ENCODE data around the gene WNT7B.

The WNT7B gene

GRCh38 chr22:45896964-45897538, 79.9 kb downstream of the WNT7B start:
- no peaks in the 10 kb centered on the region for H3K9me3 ChIP-seq (ENCODE audit: control insufficient read depth, low read length)
- no peaks in the 10 kb centered on the region for H3K4me1 ChIP-seq (ENCODE audit: control insufficient read depth, insufficient read depth, low read length)
- H3K36me3 ChIP-seq (ENCODE audit: control insufficient read depth, insufficient read depth, low read length), result no peaks in the 10 kb centered on the region
- H3K4me3 ChIP-seq (ENCODE audit: low read length), result no peak overlapping the region
- no peak overlapping the region for H3K9ac ChIP-seq (ENCODE audit: low read length)
- H3K27me3 ChIP-seq (ENCODE audit: control insufficient read depth, insufficient read depth, low read length), result peaks cover 9% of the 10 kb centered on the region

GRCh38 chr22:45896153-45896951, 80.6 kb downstream of the WNT7B start:
- Histone ChIP-seq H3K4me3 (ENCODE audit: low read length) (no peak overlapping the region), H3K36me3 (ENCODE audit: control insufficient read depth, insufficient read depth, low read length) (no peaks in the 10 kb centered on the region), H3K9me3 (ENCODE audit: control insufficient read depth, low read length) (no peaks in the 10 kb centered on the region), H3K27me3 (ENCODE audit: control insufficient read depth, insufficient read depth, low read length) (peaks cover 9% of the 10 kb centered on the region), H3K4me1 (ENCODE audit: control insufficient read depth, insufficient read depth, low read length) (no peaks in the 10 kb centered on the region), H3K9ac (ENCODE audit: low read length) (no peak overlapping the region)

GRCh38 chr22:45895436-45896152, 81.4 kb downstream of the WNT7B start:
- H3K27me3 ChIP-seq (ENCODE audit: control insufficient read depth, insufficient read depth, low read length), result peaks cover 9% of the 10 kb centered on the region
- no peaks in the 10 kb centered on the region for H3K9me3 ChIP-seq (ENCODE audit: control insufficient read depth, low read length)
- H3K4me1 ChIP-seq (ENCODE audit: control insufficient read depth, insufficient read depth, low read length), result no peaks in the 10 kb centered on the region
- H3K9ac ChIP-seq (ENCODE audit: low read length), result no peak overlapping the region
- no peak overlapping the region for H3K4me3 ChIP-seq (ENCODE audit: low read length)
- no peaks in the 10 kb centered on the region for H3K36me3 ChIP-seq (ENCODE audit: control insufficient read depth, insufficient read depth, low read length)

GRCh38 chr22:45893516-45893915, 83.4 kb downstream of the WNT7B start:
- Histone ChIP-seq H3K4me3 (ENCODE audit: low read length) (no peak overlapping the region), H3K9ac (ENCODE audit: low read length) (no peak overlapping the region), H3K27me3 (ENCODE audit: control insufficient read depth, insufficient read depth, low read length) (peaks cover 9% of the 10 kb centered on the region), H3K9me3 (ENCODE audit: control insufficient read depth, low read length) (no peaks in the 10 kb centered on the region), H3K36me3 (ENCODE audit: control insufficient read depth, insufficient read depth, low read length) (no peaks in the 10 kb centered on the region), H3K4me1 (ENCODE audit: control insufficient read depth, insufficient read depth, low read length) (no peaks in the 10 kb centered on the region)

- Histone ChIP-seq H3K9ac (ENCODE audit: low read length) (no peak overlapping the region), H3K36me3 (ENCODE audit: control insufficient read depth, insufficient read depth, low read length) (no peaks in the 10 kb centered on the region), H3K27me3 (ENCODE audit: control insufficient read depth, insufficient read depth, low read length) (peaks cover 9% of the 10 kb centered on the region), H3K9me3 (ENCODE audit: control insufficient read depth, low read length) (no peaks in the 10 kb centered on the region), H3K4me1 (ENCODE audit: control insufficient read depth, insufficient read depth, low read length) (no peaks in the 10 kb centered on the region), H3K4me3 (ENCODE audit: low read length) (no peak overlapping the region)
Observed at GRCh38 chr22:45892681-45893461, 84.1 kb downstream of the WNT7B start.

- H3K4me1 ChIP-seq (ENCODE audit: control insufficient read depth, insufficient read depth, low read length), result no peaks in the 10 kb centered on the region
- H3K27me3 ChIP-seq (ENCODE audit: control insufficient read depth, insufficient read depth, low read length), result peaks cover 9% of the 10 kb centered on the region
- H3K36me3 ChIP-seq (ENCODE audit: control insufficient read depth, insufficient read depth, low read length), result no peaks in the 10 kb centered on the region
- no peaks in the 10 kb centered on the region for H3K9me3 ChIP-seq (ENCODE audit: control insufficient read depth, low read length)
- H3K9ac ChIP-seq (ENCODE audit: low read length), result no peak overlapping the region
- no peak overlapping the region for H3K4me3 ChIP-seq (ENCODE audit: low read length)
Observed at GRCh38 chr22:45891996-45892621, 84.9 kb downstream of the WNT7B start.

GRCh38 chr22:45891471-45891995, 85.4 kb downstream of the WNT7B start:
- no peak overlapping the region for H3K4me3 ChIP-seq (ENCODE audit: low read length)
- peaks cover 9% of the 10 kb centered on the region for H3K27me3 ChIP-seq (ENCODE audit: control insufficient read depth, insufficient read depth, low read length)
- no peaks in the 10 kb centered on the region for H3K4me1 ChIP-seq (ENCODE audit: control insufficient read depth, insufficient read depth, low read length)
- H3K9me3 ChIP-seq (ENCODE audit: control insufficient read depth, low read length), result no peaks in the 10 kb centered on the region
- no peaks in the 10 kb centered on the region for H3K36me3 ChIP-seq (ENCODE audit: control insufficient read depth, insufficient read depth, low read length)
- H3K9ac ChIP-seq (ENCODE audit: low read length), result no peak overlapping the region

GRCh38 chr22:45891021-45891421, 85.9 kb downstream of the WNT7B start:
- Histone ChIP-seq H3K36me3 (ENCODE audit: control insufficient read depth, insufficient read depth, low read length) (no peaks in the 10 kb centered on the region), H3K4me3 (ENCODE audit: low read length) (no peak overlapping the region), H3K9ac (ENCODE audit: low read length) (no peak overlapping the region), H3K27me3 (ENCODE audit: control insufficient read depth, insufficient read depth, low read length) (peaks cover 7% of the 10 kb centered on the region), H3K4me1 (ENCODE audit: control insufficient read depth, insufficient read depth, low read length) (no peaks in the 10 kb centered on the region), H3K9me3 (ENCODE audit: control insufficient read depth, low read length) (no peaks in the 10 kb centered on the region)

- H3K4me3 ChIP-seq (ENCODE audit: low read length), result no peak overlapping the region
- H3K36me3 ChIP-seq (ENCODE audit: control insufficient read depth, insufficient read depth, low read length), result no peaks in the 10 kb centered on the region
- no peaks in the 10 kb centered on the region for H3K9me3 ChIP-seq (ENCODE audit: control insufficient read depth, low read length)
- H3K4me1 ChIP-seq (ENCODE audit: control insufficient read depth, insufficient read depth, low read length), result no peaks in the 10 kb centered on the region
- H3K27me3 ChIP-seq (ENCODE audit: control insufficient read depth, insufficient read depth, low read length), result no peaks in the 10 kb centered on the region
- no peak overlapping the region for H3K9ac ChIP-seq (ENCODE audit: low read length)
Observed at GRCh38 chr22:45890351-45890635, 86.7 kb downstream of the WNT7B start.

GRCh38 chr22:45889539-45890350, 87.2 kb downstream of the WNT7B start:
- Histone ChIP-seq H3K9me3 (ENCODE audit: control insufficient read depth, low read length) (no peaks in the 10 kb centered on the region), H3K27me3 (ENCODE audit: control insufficient read depth, insufficient read depth, low read length) (peaks cover under 1% of the 10 kb centered on the region), H3K4me1 (ENCODE audit: control insufficient read depth, insufficient read depth, low read length) (no peaks in the 10 kb centered on the region), H3K9ac (ENCODE audit: low read length) (peak overlapping the region; percentile 17), H3K36me3 (ENCODE audit: control insufficient read depth, insufficient read depth, low read length) (no peaks in the 10 kb centered on the region), H3K4me3 (ENCODE audit: low read length) (no peak overlapping the region)

GRCh38 chr22:45889093-45889538, 87.8 kb downstream of the WNT7B start:
- Histone ChIP-seq H3K9ac (ENCODE audit: low read length) (peak overlapping the region; percentile 17), H3K27me3 (ENCODE audit: control insufficient read depth, insufficient read depth, low read length) (peaks cover 3% of the 10 kb centered on the region), H3K4me1 (ENCODE audit: control insufficient read depth, insufficient read depth, low read length) (no peaks in the 10 kb centered on the region), H3K36me3 (ENCODE audit: control insufficient read depth, insufficient read depth, low read length) (no peaks in the 10 kb centered on the region), H3K9me3 (ENCODE audit: control insufficient read depth, low read length) (no peaks in the 10 kb centered on the region), H3K4me3 (ENCODE audit: low read length) (no peak overlapping the region)
